RWPE2 (cell line): ENCODE data around the gene AKNAD1.

Experiments
- ATAC-seq: fragments of 200-7000 bp; cut with Tn5 transposase; 3 replicates; pipeline ENCODE4 v1.9.1; 2021; ENCODE audit warnings: low read depth
- DNase-seq: peaks from one replicate; pipeline ENCODE4 v3.0.0-alpha.2; 2020; ENCODE audit warnings: low spot score
- H3K27ac ChIP-seq: fragments of 450-650 bp; 2 replicates; pipeline ENCODE4 v1.5.1; 2017; ENCODE audit warnings: mild to moderate bottlenecking; ENCODE audit not compliant: poor library complexity, severe bottlenecking
- H3K27me3 ChIP-seq: fragments of 250-450 bp; sonication (Bioruptor Pico); 2 replicates; pipeline ENCODE4 v1.5.1; 2021; ENCODE audit warnings: mild to moderate bottlenecking, moderate library complexity; ENCODE audit not compliant: insufficient read depth, poor library complexity, severe bottlenecking
- H3K36me3 ChIP-seq: fragments of 250-450 bp; sonication (Bioruptor Pico); 2 replicates; pipeline ENCODE4 v1.5.1; 2020; ENCODE audit warnings: low read depth, mild to moderate bottlenecking, moderate library complexity
- H3K4me1 ChIP-seq: fragments of 250-450 bp; sonication (Bioruptor Pico); 2 replicates; pipeline ENCODE4 v1.5.1; 2021; ENCODE audit warnings: mild to moderate bottlenecking, moderate library complexity; ENCODE audit not compliant: insufficient read depth, poor library complexity, severe bottlenecking
- H3K4me3 ChIP-seq: fragments of 250-450 bp; sonication (Bioruptor Pico); 2 replicates; pipeline ENCODE4 v1.5.1; 2021; ENCODE audit warnings: mild to moderate bottlenecking, moderate library complexity; ENCODE audit not compliant: severe bottlenecking
- H3K9me3 ChIP-seq: fragments of 250-450 bp; sonication (Bioruptor Pico); 2 replicates; pipeline ENCODE4 v1.5.1; 2021; ENCODE audit warnings: mild to moderate bottlenecking, moderate library complexity; ENCODE audit not compliant: severe bottlenecking
- CTCF ChIP-seq: fragments of 450-650 bp; IDR thresholded peaks from one replicate; pipeline ENCODE4 v1.5.1; 2017; ENCODE audit warnings: mild to moderate bottlenecking, moderate library complexity; ENCODE audit not compliant: poor library complexity, severe bottlenecking

AKNAD1 gene, protein sequence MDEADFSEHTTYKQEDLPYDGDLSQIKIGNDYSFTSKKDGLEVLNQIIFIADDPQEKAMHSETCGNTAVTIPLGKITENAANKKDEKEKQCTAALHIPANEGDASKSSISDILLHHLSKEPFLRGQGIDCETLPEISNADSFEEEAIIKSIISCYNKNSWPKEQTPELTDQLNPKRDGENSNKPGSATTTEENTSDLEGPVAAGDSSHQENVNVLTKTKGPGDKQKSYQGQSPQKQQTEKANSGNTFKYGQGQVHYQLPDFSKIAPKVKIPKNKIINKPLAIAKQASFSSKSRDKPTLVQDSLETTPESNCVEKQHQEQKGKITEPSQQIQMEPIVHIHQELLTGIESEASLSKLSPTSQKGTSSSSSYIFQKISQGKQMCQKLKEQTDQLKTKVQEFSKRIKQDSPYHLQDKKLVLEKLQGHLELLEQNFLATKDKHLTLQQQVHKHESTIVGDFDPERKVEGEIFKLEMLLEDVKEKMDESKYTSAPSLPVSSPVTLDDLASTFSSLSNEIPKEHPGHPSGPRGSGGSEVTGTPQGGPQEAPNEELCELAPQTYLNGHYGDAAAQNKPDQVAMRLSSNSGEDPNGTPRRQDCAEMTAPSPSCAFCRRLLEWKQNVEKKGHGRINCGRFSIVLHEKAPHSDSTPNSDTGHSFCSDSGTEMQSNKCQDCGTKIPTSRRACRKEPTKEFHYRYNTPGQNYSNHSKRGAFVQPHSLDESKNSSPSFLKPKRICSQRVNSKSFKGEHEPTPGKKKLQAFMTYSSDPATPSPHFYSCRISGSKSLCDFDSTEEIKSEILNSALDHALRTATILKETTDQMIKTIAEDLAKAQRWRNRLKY

DNA sequence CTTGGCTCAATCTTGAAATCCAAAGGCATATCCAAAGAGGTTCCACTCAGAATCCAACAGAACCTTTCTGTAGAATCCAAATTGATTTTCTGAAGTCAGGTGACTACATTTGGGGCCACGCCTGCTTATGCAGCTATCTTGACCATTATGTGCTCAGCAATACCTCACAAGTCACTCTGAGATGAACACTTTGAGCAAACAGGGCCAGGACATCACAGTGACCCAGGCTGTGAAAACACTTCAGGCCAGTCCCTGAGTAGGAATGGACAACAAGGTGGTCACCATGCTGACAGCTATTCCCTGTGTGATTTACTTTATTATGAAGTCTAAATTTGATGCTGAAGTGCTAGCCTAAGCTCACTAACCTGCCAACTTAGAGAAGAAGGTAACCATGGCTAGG lies at the start of gene AKNAD1:
AKNAD1 (minus strand) TSS at position 101 of the 400 bp plus-strand sequence. CDS start 4,430 bp downstream, outside the sequence.
- Histone ChIP-seq H3K27ac (no peak within 1 kb of the TSS), H3K4me3 (no peak within 1 kb of the TSS), H3K36me3 (no peaks in the 10 kb centered on the region), H3K4me1 (no peaks in the 10 kb centered on the region), H3K27me3 (no peaks in the 10 kb centered on the region), H3K9me3 (peaks cover 2% of the 10 kb centered on the region)
- DNase-seq (no peak), ATAC-seq (no peak)
- TF ChIP-seq CTCF, result no peak

- no peak for TF ChIP-seq CTCF
- Histone ChIP-seq H3K27ac (peak overlapping the region; percentile 22), H3K9me3 (no peaks in the 10 kb centered on the region), H3K4me3 (no peak overlapping the region), H3K27me3 (no peaks in the 10 kb centered on the region), H3K4me1 (peaks cover 10% of the 10 kb centered on the region), H3K36me3 (peaks cover 94% of the 10 kb centered on the region)
- DNase-seq (no peak), ATAC-seq (peak; percentile 63)
These were observed 44.2 kb upstream of the AKNAD1 start for GRCh38 chr1:108901106-108901505.

GRCh38 chr1:108897865-108898720 lies 41.2 kb upstream of the AKNAD1 start:
- Histone ChIP-seq H3K4me3 (no peak overlapping the region), H3K9me3 (no peaks in the 10 kb centered on the region), H3K4me1 (peaks cover 10% of the 10 kb centered on the region), H3K36me3 (peaks cover 76% of the 10 kb centered on the region), H3K27ac (peak overlapping the region; percentile 18), H3K27me3 (no peaks in the 10 kb centered on the region)
- DNase-seq, result no peak
- TF ChIP-seq CTCF, result peak; percentile 88
- ATAC-seq, result peak; percentile 60

DNA sequence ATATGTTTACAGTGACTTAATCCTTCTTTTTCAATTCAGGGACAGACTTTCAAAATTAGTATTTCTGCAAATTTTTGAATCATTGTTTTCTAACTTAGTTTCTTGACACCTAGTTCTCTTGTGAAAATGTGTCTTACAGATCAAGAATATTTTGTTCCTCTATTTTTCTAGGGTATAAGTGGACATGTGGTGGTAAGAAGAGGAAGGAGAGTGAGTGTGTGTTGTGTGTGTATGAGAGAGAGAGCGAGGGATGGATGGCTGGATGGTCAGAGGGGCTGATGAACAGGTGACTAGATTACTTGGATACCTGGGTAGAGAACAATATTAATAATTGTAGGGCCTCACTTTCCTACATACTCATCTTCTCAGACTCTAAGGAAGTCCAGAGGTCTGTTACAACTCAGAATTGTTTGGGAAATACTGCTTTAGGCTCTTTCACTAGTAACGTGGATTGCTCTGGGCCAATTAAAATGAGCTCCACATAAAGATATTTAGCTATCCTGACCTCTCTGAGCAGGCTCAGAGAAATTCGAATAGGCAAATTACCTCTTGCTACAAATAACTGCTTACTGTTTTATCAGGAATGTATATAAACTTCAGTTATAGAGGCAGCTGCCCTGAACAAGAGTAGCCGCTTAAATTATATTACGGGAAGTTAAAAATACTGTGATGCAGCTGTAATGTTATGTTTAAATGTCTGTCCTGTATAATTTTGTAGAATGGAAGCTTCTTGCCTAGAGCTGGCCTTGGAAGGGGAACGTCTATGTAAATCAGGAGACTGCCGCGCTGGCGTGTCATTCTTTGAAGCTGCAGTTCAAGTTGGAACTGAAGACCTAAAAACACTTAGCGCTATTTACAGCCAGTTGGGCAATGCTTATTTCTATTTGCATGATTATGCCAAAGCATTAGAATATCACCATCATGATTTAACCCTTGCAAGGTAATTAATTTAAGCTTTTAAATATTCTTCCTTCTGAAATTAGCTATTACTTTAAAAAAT lies 39.6 kb upstream of the AKNAD1 start:
- DNase-seq, result no peak
- H3K36me3 ChIP-seq, result peaks cover 62% of the 10 kb centered on the region
- H3K27me3 ChIP-seq, result no peaks in the 10 kb centered on the region
- no peak overlapping the region for H3K4me3 ChIP-seq
- no peaks in the 10 kb centered on the region for H3K9me3 ChIP-seq
- TF ChIP-seq CTCF, result no peak
- ATAC-seq, result no peak
- H3K4me1 ChIP-seq, result peaks cover 23% of the 10 kb centered on the region
- peak overlapping the region; percentile 18 for H3K27ac ChIP-seq
